ENCODE measurements around the gene AK5. TPM values are rescaled to one million over a fixed set of nuclear protein-coding genes. Genes with fewer than 3 reads are reported as not detected.

The AK5 gene
- total RNA-seq, 1 experiment from 2014 or later: 3.0 TPM

GRCh38 chr1:77234096-77234495 is 47.7 kb upstream of the AK5 start:
- Histone ChIP-seq H3K36me3 (ENCODE audit: control insufficient read depth, insufficient read depth, low read length) (no peaks in the 10 kb centered on the region), H3K4me3 (ENCODE audit: low read depth in 2 of 2, low read length in 2 of 2) (no peak overlapping the region), H3K9me3 (ENCODE audit: control insufficient read depth, insufficient read depth, low read depth, low read length) (no peaks in the 10 kb centered on the region), H3K4me1 (ENCODE audit: control insufficient read depth, insufficient read depth, low read length) (no peaks in the 10 kb centered on the region), H3K27me3 (ENCODE audit: control insufficient read depth, insufficient read depth, low read length) (no peaks in the 10 kb centered on the region; the same call in 1 of the 2 replicates), H3K27ac (ENCODE audit: low read length) (no peak overlapping the region)
- ATAC-seq (no peak), DNase-seq (ENCODE audit: low read depth, low spot score) (no peak)
- ChIA-PET POLR2A (no interaction called here), CTCF (no interaction called here)
- in situ Hi-C loops (cut with HindIII; ENCODE audit: low pct_unique_long_range_greater_than_20kb, low sequenced_read_pairs): no loop called here
- BruUV-seq (replicated peaks): no TSS peak
- intact Hi-C loops (cut with micrococcal nuclease; ENCODE audit: unreplicated experiment): no loop called here
- TF ChIP-seq SIN3A (IDR thresholded peaks at IDR 0.05; ENCODE audit: borderline replicate concordance, insufficient read depth, low read depth, low read length) (no peak), POLR2AphosphoS5 (IDR thresholded peaks at IDR 0.05; ENCODE audit: low read depth, low read length) (no peak), TCF7L2 (IDR thresholded peaks at IDR 0.05; ENCODE audit: low read depth, low read length) (no peak), CTCF (IDR thresholded peaks at IDR 0.05) (no peak)
- TF ChIP-seq, protein P1, sequence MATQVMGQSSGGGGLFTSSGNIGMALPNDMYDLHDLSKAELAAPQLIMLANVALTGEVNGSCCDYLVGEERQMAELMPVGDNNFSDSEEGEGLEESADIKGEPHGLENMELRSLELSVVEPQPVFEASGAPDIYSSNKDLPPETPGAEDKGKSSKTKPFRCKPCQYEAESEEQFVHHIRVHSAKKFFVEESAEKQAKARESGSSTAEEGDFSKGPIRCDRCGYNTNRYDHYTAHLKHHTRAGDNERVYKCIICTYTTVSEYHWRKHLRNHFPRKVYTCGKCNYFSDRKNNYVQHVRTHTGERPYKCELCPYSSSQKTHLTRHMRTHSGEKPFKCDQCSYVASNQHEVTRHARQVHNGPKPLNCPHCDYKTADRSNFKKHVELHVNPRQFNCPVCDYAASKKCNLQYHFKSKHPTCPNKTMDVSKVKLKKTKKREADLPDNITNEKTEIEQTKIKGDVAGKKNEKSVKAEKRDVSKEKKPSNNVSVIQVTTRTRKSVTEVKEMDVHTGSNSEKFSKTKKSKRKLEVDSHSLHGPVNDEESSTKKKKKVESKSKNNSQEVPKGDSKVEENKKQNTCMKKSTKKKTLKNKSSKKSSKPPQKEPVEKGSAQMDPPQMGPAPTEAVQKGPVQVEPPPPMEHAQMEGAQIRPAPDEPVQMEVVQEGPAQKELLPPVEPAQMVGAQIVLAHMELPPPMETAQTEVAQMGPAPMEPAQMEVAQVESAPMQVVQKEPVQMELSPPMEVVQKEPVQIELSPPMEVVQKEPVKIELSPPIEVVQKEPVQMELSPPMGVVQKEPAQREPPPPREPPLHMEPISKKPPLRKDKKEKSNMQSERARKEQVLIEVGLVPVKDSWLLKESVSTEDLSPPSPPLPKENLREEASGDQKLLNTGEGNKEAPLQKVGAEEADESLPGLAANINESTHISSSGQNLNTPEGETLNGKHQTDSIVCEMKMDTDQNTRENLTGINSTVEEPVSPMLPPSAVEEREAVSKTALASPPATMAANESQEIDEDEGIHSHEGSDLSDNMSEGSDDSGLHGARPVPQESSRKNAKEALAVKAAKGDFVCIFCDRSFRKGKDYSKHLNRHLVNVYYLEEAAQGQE (IDR thresholded peaks at IDR 0.05; ENCODE audit: insufficient read depth in 1 of 2, low read depth in 2 of 2, low read length in 1 of 2): no peak

GRCh38 chr1:77234943-77235342 is 46.9 kb upstream of the AK5 start:
- BruUV-seq (replicated peaks): no TSS peak
- intact Hi-C loops (cut with micrococcal nuclease; ENCODE audit: unreplicated experiment) (no loop called here), in situ Hi-C loops (cut with HindIII; ENCODE audit: low pct_unique_long_range_greater_than_20kb, low sequenced_read_pairs) (no loop called here)
- TF ChIP-seq SIN3A (IDR thresholded peaks at IDR 0.05; ENCODE audit: borderline replicate concordance, insufficient read depth, low read depth, low read length) (no peak), POLR2AphosphoS5 (IDR thresholded peaks at IDR 0.05; ENCODE audit: low read depth, low read length) (no peak)
- TF ChIP-seq, protein P1 (IDR thresholded peaks at IDR 0.05; ENCODE audit: insufficient read depth in 1 of 2, low read depth in 2 of 2, low read length in 1 of 2): no peak
- H3K36me3 ChIP-seq (ENCODE audit: control insufficient read depth, insufficient read depth, low read length): no peaks in the 10 kb centered on the region
- ATAC-seq (no peak), DNase-seq (ENCODE audit: low read depth, low spot score) (no peak)
- ChIA-PET POLR2A (no interaction called here), CTCF (no interaction called here)
- no peak overlapping the region for H3K4me3 ChIP-seq (ENCODE audit: low read depth in 2 of 2, low read length in 2 of 2)
- no peak overlapping the region for H3K27ac ChIP-seq (ENCODE audit: low read length)
- no peaks in the 10 kb centered on the region; the same call in 1 of the 2 replicates for H3K27me3 ChIP-seq (ENCODE audit: control insufficient read depth, insufficient read depth, low read length)
- no peaks in the 10 kb centered on the region for H3K4me1 ChIP-seq (ENCODE audit: control insufficient read depth, insufficient read depth, low read length)
- no peaks in the 10 kb centered on the region for H3K9me3 ChIP-seq (ENCODE audit: control insufficient read depth, insufficient read depth, low read depth, low read length)
